22Rv1 (cell line): ENCODE data around the gene TTC38.

ENCODE experiments used
- CTCF ChIP-seq: fragments of 450-650 bp; IDR thresholded peaks from 2 replicates; pipeline ENCODE4 v1.5.1; 2017; ENCODE audit warnings: mild to moderate bottlenecking
- ZFX ChIP-seq: fragments of 450-650 bp; IDR thresholded peaks from 2 replicates; pipeline ENCODE4 v1.6.1; 2017; ENCODE audit warnings: antibody characterized with exemption, borderline replicate concordance

- no peak for TF ChIP-seq CTCF
- TF ChIP-seq ZFX: no peak
These were observed 29.5 kb downstream of the TTC38 start for GRCh38 chr22:46297151-46297812.
